NT2/D1 (cell line): ENCODE data around the gene ZC3HAV1L.

Experiments used
- SUZ12 ChIP-seq: IDR thresholded peaks from 2 replicates; pipeline ENCODE4 v1.6.1; 2011; ENCODE audit not compliant: insufficient read length, insufficient read depth; ENCODE audit errors: extremely low read depth
- YY1 ChIP-seq: IDR thresholded peaks from 2 replicates; pipeline ENCODE4 v1.6.1; 2011; ENCODE audit not compliant: insufficient read length, insufficient read depth
- ZNF274 ChIP-seq: IDR thresholded peaks from 2 replicates; pipeline ENCODE4 v1.6.1; 2011; ENCODE audit warnings: mild to moderate bottlenecking, low read depth, low read length

GRCh38 chr7:139066315-139066714 is 30.5 kb upstream of the ZC3HAV1L start:
- TF ChIP-seq YY1 (no peak), ZNF274 (no peak), SUZ12 (no peak)
